GM06990 (cell line): ENCODE data around the gene FN1.

ENCODE experiments used
- DNase-seq: peaks from one replicate; pipeline ENCODE4 v3.0.0-alpha.2; 2011; ENCODE audit not compliant: insufficient read length; ENCODE audit errors: extremely low read depth
- H3K27me3 ChIP-seq: replicated peaks from 2 replicates; pipeline ENCODE4 v1.6.0; 2011; ENCODE audit warnings: low read length; ENCODE audit not compliant: control insufficient read depth, insufficient read depth
- H3K36me3 ChIP-seq: 2 replicates; pipeline ENCODE4 v1.5.1; 2011; ENCODE audit warnings: low read length; ENCODE audit not compliant: control insufficient read depth, insufficient read depth
- H3K4me3 ChIP-seq: replicated peaks from 2 replicates; pipeline ENCODE4 v1.5.1; 2011; ENCODE audit warnings: low read depth, mild to moderate bottlenecking, control low read depth, low read length
- CTCF ChIP-seq: IDR thresholded peaks from 2 replicates; pipeline ENCODE4 v1.5.1; 2011; ENCODE audit warnings: low read length, control low read depth, mild to moderate bottlenecking, inconsistent platforms; ENCODE audit not compliant: insufficient read depth, poor library complexity, severe bottlenecking

Gene FN1

GRCh38 chr2:215383652-215384279, 52.1 kb downstream of the FN1 start:
- TF ChIP-seq CTCF = no peak
- Histone ChIP-seq H3K27me3 (no peaks in the 10 kb centered on the region), H3K36me3 (no peaks in the 10 kb centered on the region), H3K4me3 (no peak overlapping the region)
- DNase-seq = no peak

- DNase-seq = no peak
- no peaks in the 10 kb centered on the region for H3K27me3 ChIP-seq
- no peak for TF ChIP-seq CTCF
Measured at GRCh38 chr2:215382480-215382879, 53.4 kb downstream of the FN1 start.

GRCh38 chr2:215382011-215382410, 53.9 kb downstream of the FN1 start:
- no peaks in the 10 kb centered on the region for H3K36me3 ChIP-seq

More at GRCh38 chr2:215382480-215382879, 53.4 kb downstream of the FN1 start:
- no peaks in the 10 kb centered on the region for H3K36me3 ChIP-seq
- no peak overlapping the region for H3K4me3 ChIP-seq

GRCh38 chr2:215380699-215381098, 55.2 kb downstream of the FN1 start:
- no peak for TF ChIP-seq CTCF
- H3K36me3 ChIP-seq = no peaks in the 10 kb centered on the region
- DNase-seq = no peak
- no peak overlapping the region for H3K4me3 ChIP-seq
- no peaks in the 10 kb centered on the region for H3K27me3 ChIP-seq

More at GRCh38 chr2:215382011-215382410, 53.9 kb downstream of the FN1 start:
- no peak for TF ChIP-seq CTCF
- Histone ChIP-seq H3K4me3 (no peak overlapping the region), H3K27me3 (no peaks in the 10 kb centered on the region)
- DNase-seq = no peak

- no peaks in the 10 kb centered on the region for H3K36me3 ChIP-seq
Measured at GRCh38 chr2:215379948-215380347, 55.9 kb downstream of the FN1 start.

More at GRCh38 chr2:215379948-215380347, 55.9 kb downstream of the FN1 start:
- H3K27me3 ChIP-seq = no peaks in the 10 kb centered on the region
- DNase-seq = no peak
- no peak for TF ChIP-seq CTCF
- no peak overlapping the region for H3K4me3 ChIP-seq
